Osteocyte (in vitro differentiated cells): ENCODE data around the gene USP1. TPM values are rescaled to one million over a fixed set of nuclear protein-coding genes. Genes with fewer than 3 reads are reported as not detected.

Experiments used
- DNase-seq: peaks from one replicate; pipeline ENCODE4 v3.0.0; 2021; ENCODE audit warnings: mixed read lengths; ENCODE audit not compliant: unreplicated experiment; ENCODE audit errors: extremely low spot score
- H3K27ac Mint-ChIP-seq: one replicate; pipeline ENCODE4 v1.8.0; 2021; ENCODE audit warnings: mild to moderate bottlenecking, mixed read lengths; ENCODE audit not compliant: unreplicated experiment
- H3K27me3 Mint-ChIP-seq: one replicate; pipeline ENCODE4 v1.8.0; 2021; ENCODE audit warnings: mixed read lengths; ENCODE audit not compliant: unreplicated experiment
- H3K36me3 Mint-ChIP-seq: one replicate; pipeline ENCODE4 v1.8.0; 2021; ENCODE audit warnings: mixed read lengths; ENCODE audit not compliant: unreplicated experiment
- H3K4me1 Mint-ChIP-seq: one replicate; pipeline ENCODE4 v1.8.0; 2021; ENCODE audit warnings: mixed read lengths; ENCODE audit not compliant: unreplicated experiment
- H3K4me3 Mint-ChIP-seq: one replicate; pipeline ENCODE4 v1.8.0; 2021; ENCODE audit warnings: mild to moderate bottlenecking, moderate library complexity, mixed read lengths; ENCODE audit not compliant: unreplicated experiment
- H3K9me3 Mint-ChIP-seq: one replicate; pipeline ENCODE4 v1.8.0; 2021; ENCODE audit warnings: mixed read lengths; ENCODE audit not compliant: unreplicated experiment
- CTCF ChIP-seq: fragments of 200-600 bp; sonication (generic); IDR thresholded peaks from 2 replicates; pipeline ENCODE4 v1.5.0; 2021; ENCODE audit warnings: antibody characterized with exemption, mild to moderate bottlenecking, moderate library complexity
- total RNA-seq: library from RNA; stranded (reverse); gene quantifications from 2 replicates; pipeline ENCODE4 v1.2.1, GENCODE V29; 2021

Gene USP1
- total RNA-seq, 1 donor from 2014 or later = 24.6 TPM

- Mint-ChIP-seq H3K9me3 (no peaks in the 10 kb centered on the region), H3K4me1 (no peaks in the 10 kb centered on the region), H3K36me3 (no peaks in the 10 kb centered on the region), H3K27me3 (peaks cover 3% of the 10 kb centered on the region), H3K4me3 (no peak overlapping the region), H3K27ac (no peak overlapping the region)
- DNase-seq = no peak
- no peak for TF ChIP-seq CTCF
Measured at GRCh38 chr1:62425041-62425440, 11.8 kb upstream of the USP1 start.

GRCh38 chr1:62426237-62426636, 10.6 kb upstream of the USP1 start:
- Mint-ChIP-seq H3K4me1 (no peaks in the 10 kb centered on the region), H3K27ac (no peak overlapping the region), H3K9me3 (no peaks in the 10 kb centered on the region), H3K36me3 (no peaks in the 10 kb centered on the region), H3K27me3 (peaks cover 6% of the 10 kb centered on the region), H3K4me3 (no peak overlapping the region)
- DNase-seq = no peak
- no peak for TF ChIP-seq CTCF

- Mint-ChIP-seq H3K36me3 (no peaks in the 10 kb centered on the region), H3K4me1 (no peaks in the 10 kb centered on the region), H3K4me3 (no peak overlapping the region), H3K27me3 (peaks cover 8% of the 10 kb centered on the region), H3K9me3 (no peaks in the 10 kb centered on the region), H3K27ac (no peak overlapping the region)
- DNase-seq = no peak
- no peak for TF ChIP-seq CTCF
Measured at GRCh38 chr1:62426794-62427193, 10.1 kb upstream of the USP1 start.

- H3K4me3 Mint-ChIP-seq = no peak overlapping the region
- no peak for DNase-seq
- peaks cover 8% of the 10 kb centered on the region for H3K27me3 Mint-ChIP-seq
- no peak overlapping the region for H3K27ac Mint-ChIP-seq
- H3K4me1 Mint-ChIP-seq = no peaks in the 10 kb centered on the region
- TF ChIP-seq CTCF = no peak
- no peaks in the 10 kb centered on the region for H3K9me3 Mint-ChIP-seq
- no peaks in the 10 kb centered on the region for H3K36me3 Mint-ChIP-seq
Measured at GRCh38 chr1:62428351-62428750, 8.5 kb upstream of the USP1 start.

- H3K36me3 Mint-ChIP-seq = no peaks in the 10 kb centered on the region
- H3K4me1 Mint-ChIP-seq = no peaks in the 10 kb centered on the region
- no peaks in the 10 kb centered on the region for H3K9me3 Mint-ChIP-seq
- no peak for DNase-seq
- H3K27ac Mint-ChIP-seq = no peak overlapping the region
- TF ChIP-seq CTCF = no peak
- peaks cover 8% of the 10 kb centered on the region for H3K27me3 Mint-ChIP-seq
- H3K4me3 Mint-ChIP-seq = no peak overlapping the region
Measured at GRCh38 chr1:62429581-62429980, 7.3 kb upstream of the USP1 start.
